Kidney epithelial cell (primary cell): ENCODE results near the gene CD99. TPM values are rescaled to one million over a fixed set of nuclear protein-coding genes. Genes with fewer than 3 reads are reported as not detected.

Experiments
- DNase-seq: peaks from one replicate; pipeline ENCODE4 v3.0.0-alpha.2; 2010; ENCODE audit warnings: low read depth
- H3K27me3 ChIP-seq: 2 replicates; pipeline ENCODE4 v1.6.0; 2011; ENCODE audit warnings: low read length; ENCODE audit not compliant: control insufficient read depth, insufficient read depth
- H3K36me3 ChIP-seq: 2 replicates; pipeline ENCODE4 v1.5.1; 2011; ENCODE audit warnings: low read length; ENCODE audit not compliant: control insufficient read depth, insufficient read depth
- H3K4me3 ChIP-seq: 2 replicates; pipeline ENCODE4 v1.5.1; 2011; ENCODE audit warnings: low read depth, mild to moderate bottlenecking, control low read depth, low read length
- total RNA-seq: library from RNA; depleted of rRNA; stranded (reverse); fragments of >200 nt; gene quantifications from 2 replicates; pipeline ENCODE4 v1.2.3, GENCODE V29; 2015
- TF ChIP-seq, protein P1 (sequence below): IDR thresholded peaks from 2 replicates; pipeline ENCODE4 v1.5.1; 2011; ENCODE audit warnings: mild to moderate bottlenecking, moderate library complexity, low read length, control low read depth, inconsistent platforms; ENCODE audit not compliant: insufficient read depth, poor library complexity, severe bottlenecking

The CD99 gene
- total RNA-seq, 1 donor from 2014 or later: 152 TPM

- Histone ChIP-seq H3K36me3 (no peaks in the 10 kb centered on the region), H3K27me3 (peaks cover 2% of the 10 kb centered on the region), H3K4me3 (no peak overlapping the region)
- TF ChIP-seq, protein P1, sequence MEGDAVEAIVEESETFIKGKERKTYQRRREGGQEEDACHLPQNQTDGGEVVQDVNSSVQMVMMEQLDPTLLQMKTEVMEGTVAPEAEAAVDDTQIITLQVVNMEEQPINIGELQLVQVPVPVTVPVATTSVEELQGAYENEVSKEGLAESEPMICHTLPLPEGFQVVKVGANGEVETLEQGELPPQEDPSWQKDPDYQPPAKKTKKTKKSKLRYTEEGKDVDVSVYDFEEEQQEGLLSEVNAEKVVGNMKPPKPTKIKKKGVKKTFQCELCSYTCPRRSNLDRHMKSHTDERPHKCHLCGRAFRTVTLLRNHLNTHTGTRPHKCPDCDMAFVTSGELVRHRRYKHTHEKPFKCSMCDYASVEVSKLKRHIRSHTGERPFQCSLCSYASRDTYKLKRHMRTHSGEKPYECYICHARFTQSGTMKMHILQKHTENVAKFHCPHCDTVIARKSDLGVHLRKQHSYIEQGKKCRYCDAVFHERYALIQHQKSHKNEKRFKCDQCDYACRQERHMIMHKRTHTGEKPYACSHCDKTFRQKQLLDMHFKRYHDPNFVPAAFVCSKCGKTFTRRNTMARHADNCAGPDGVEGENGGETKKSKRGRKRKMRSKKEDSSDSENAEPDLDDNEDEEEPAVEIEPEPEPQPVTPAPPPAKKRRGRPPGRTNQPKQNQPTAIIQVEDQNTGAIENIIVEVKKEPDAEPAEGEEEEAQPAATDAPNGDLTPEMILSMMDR: no peak
- no peak for DNase-seq
Measured at GRCh38 chrX:2693113-2694002, 2.3 kb downstream of the CD99 start.

GRCh38 chrX:2694914-2695267 is 3.8 kb downstream of the CD99 start:
- no peak overlapping the region for H3K4me3 ChIP-seq

GRCh38 chrX:2696698-2697215 is 5.7 kb downstream of the CD99 start:
- TF ChIP-seq, protein P1: no peak
- Histone ChIP-seq H3K27me3 (no peaks in the 10 kb centered on the region), H3K36me3 (no peaks in the 10 kb centered on the region), H3K4me3 (no peak overlapping the region)
- no peak for DNase-seq

More at GRCh38 chrX:2694914-2695267, 3.8 kb downstream of the CD99 start:
- Histone ChIP-seq H3K36me3 (no peaks in the 10 kb centered on the region), H3K27me3 (peaks cover 2% of the 10 kb centered on the region)
- TF ChIP-seq, protein P1: no peak
- DNase-seq: no peak

- Histone ChIP-seq H3K36me3 (no peaks in the 10 kb centered on the region), H3K27me3 (no peaks in the 10 kb centered on the region), H3K4me3 (no peak overlapping the region)
- DNase-seq: no peak
- TF ChIP-seq, protein P1: no peak
Measured at GRCh38 chrX:2697306-2697705, 6.2 kb downstream of the CD99 start.

DNA sequence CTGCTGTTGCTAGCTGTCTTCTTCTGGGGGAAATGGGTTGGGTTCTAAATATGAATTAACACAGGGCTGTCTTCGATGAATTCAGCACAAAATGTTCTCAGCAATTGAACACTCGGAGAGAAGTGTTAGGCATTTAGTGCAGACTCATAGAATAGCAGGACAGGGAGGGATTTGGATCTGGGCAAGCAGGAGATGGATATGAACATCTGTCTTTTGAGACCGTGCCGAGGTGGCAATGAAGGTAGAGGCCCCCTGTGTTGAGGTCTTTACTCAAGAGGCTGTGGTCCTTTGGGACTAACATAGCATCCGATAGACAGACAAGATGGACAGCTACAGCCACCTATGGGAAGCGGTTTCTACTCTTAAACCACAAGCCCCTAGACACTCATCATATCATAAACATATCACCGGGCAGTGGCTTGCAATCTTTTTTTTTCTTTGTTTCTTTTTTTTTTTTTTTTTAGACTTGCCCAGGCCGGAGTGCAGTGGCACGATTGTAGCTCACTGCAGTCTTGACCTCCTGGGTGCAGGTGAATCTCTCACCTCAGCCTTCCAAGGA is 6.7 kb downstream of the CD99 start:
- TF ChIP-seq, protein P1: no peak
- no peak for DNase-seq
- no peaks in the 10 kb centered on the region for H3K27me3 ChIP-seq
- no peak overlapping the region for H3K4me3 ChIP-seq
- H3K36me3 ChIP-seq: no peaks in the 10 kb centered on the region
